Calu3 (cell line): Measurements from ENCODE around the gene ENPP7. TPM values are rescaled to one million over a fixed set of nuclear protein-coding genes. Genes with fewer than 3 reads are reported as not detected.

Experiments used
- BruUV-seq: library from RNA; stranded (reverse); fragments of 400-500 nt; replicated peaks from 2 replicates; lab custom pipeline; 2021; lab: Mats Ljungman, UMichigan
- CTCF ChIA-PET: fragments of 300-600 bp; sonication (Branson Sonifier 250); formaldehyde crosslinking; loops from one replicate; lab custom pipeline; 2022; ENCODE audit warnings: antibody characterized with exemption; lab: Charles Lee
- DNase-seq: peaks from one replicate; pipeline ENCODE4 v3.0.0; 2022
- H3K27ac Mint-ChIP-seq: one replicate; pipeline ENCODE4 v1.8.0; 2022; ENCODE audit warnings: mixed read lengths; ENCODE audit not compliant: unreplicated experiment
- H3K27me3 Mint-ChIP-seq: one replicate; pipeline ENCODE4 v1.8.0; 2022; ENCODE audit warnings: mixed read lengths; ENCODE audit not compliant: unreplicated experiment
- H3K36me3 Mint-ChIP-seq: one replicate; pipeline ENCODE4 v1.8.0; 2022; ENCODE audit warnings: mild to moderate bottlenecking, moderate library complexity, mixed read lengths; ENCODE audit not compliant: insufficient read depth, unreplicated experiment
- H3K4me1 Mint-ChIP-seq: one replicate; pipeline ENCODE4 v1.8.0; 2022; ENCODE audit warnings: mild to moderate bottlenecking, low read depth, mixed read lengths; ENCODE audit not compliant: unreplicated experiment
- H3K4me3 Mint-ChIP-seq: one replicate; pipeline ENCODE4 v1.8.0; 2022; ENCODE audit warnings: mild to moderate bottlenecking, low read depth, moderate library complexity, mixed read lengths; ENCODE audit not compliant: unreplicated experiment
- H3K9me3 Mint-ChIP-seq: one replicate; pipeline ENCODE4 v1.8.0; 2022; ENCODE audit warnings: low read depth, mixed read lengths; ENCODE audit not compliant: unreplicated experiment
- intact Hi-C: fragments of 100-400 bp; cut with micrococcal nuclease; formaldehyde crosslinking; loops from one replicate; pipeline ENCODE4 v1.10.0; 2022; ENCODE audit not compliant: unreplicated experiment
- total RNA-seq: library from RNA; stranded (reverse); gene quantifications from 2 replicates; pipeline ENCODE4 v1.2.3, GENCODE V29; 2022
- TF ChIP-seq, protein P1 (sequence below): fragments of 200-600 bp; IDR thresholded peaks from one replicate; pipeline ENCODE4 v1.8.0; 2022; ENCODE audit warnings: antibody characterized with exemption; ENCODE audit not compliant: unreplicated experiment

ENPP7 gene
- total RNA-seq, 1 experiment from 2014 or later, result not detected

DNA sequence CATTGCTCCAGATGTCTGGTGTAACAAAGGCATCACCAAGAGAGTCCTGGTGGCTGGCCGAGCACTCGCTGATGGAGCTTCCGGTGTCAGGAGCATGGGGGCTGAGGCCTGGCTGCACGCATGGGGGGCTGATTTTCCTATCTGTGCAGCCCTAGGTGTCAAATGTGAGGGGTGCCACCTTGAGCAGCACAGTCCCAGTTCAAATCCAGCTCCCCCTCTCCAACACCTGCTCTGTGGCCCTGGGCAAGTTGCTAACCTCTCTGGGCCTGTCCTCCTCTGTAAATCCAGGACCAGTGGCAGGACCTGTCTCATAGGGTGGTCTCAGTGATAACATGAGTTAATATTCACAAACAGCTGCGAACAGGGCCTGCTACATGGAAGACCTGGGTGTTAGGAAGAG lies 12.9 kb downstream of the ENPP7 start:
- Mint-ChIP-seq H3K9me3 (no peaks in the 10 kb centered on the region), H3K27ac (no peak overlapping the region), H3K27me3 (no peaks in the 10 kb centered on the region), H3K4me3 (no peak overlapping the region), H3K36me3 (peaks cover 16% of the 10 kb centered on the region), H3K4me1 (peaks cover 32% of the 10 kb centered on the region)
- DNase-seq, result no peak
- CTCF ChIA-PET, result interaction anchor here (0.6 kb wide), 1 partner anchor 96 kb away, joined by 4 read pairs; the partner anchor contains the start of gene CBX4
- intact Hi-C loops, result loop anchor here (5.0 kb wide), 1 partner anchor 34 kb away; the partner anchor contains the start of gene CBX2
- TF ChIP-seq, protein P1, sequence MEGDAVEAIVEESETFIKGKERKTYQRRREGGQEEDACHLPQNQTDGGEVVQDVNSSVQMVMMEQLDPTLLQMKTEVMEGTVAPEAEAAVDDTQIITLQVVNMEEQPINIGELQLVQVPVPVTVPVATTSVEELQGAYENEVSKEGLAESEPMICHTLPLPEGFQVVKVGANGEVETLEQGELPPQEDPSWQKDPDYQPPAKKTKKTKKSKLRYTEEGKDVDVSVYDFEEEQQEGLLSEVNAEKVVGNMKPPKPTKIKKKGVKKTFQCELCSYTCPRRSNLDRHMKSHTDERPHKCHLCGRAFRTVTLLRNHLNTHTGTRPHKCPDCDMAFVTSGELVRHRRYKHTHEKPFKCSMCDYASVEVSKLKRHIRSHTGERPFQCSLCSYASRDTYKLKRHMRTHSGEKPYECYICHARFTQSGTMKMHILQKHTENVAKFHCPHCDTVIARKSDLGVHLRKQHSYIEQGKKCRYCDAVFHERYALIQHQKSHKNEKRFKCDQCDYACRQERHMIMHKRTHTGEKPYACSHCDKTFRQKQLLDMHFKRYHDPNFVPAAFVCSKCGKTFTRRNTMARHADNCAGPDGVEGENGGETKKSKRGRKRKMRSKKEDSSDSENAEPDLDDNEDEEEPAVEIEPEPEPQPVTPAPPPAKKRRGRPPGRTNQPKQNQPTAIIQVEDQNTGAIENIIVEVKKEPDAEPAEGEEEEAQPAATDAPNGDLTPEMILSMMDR, result no peak
- no TSS peak for BruUV-seq

DNA sequence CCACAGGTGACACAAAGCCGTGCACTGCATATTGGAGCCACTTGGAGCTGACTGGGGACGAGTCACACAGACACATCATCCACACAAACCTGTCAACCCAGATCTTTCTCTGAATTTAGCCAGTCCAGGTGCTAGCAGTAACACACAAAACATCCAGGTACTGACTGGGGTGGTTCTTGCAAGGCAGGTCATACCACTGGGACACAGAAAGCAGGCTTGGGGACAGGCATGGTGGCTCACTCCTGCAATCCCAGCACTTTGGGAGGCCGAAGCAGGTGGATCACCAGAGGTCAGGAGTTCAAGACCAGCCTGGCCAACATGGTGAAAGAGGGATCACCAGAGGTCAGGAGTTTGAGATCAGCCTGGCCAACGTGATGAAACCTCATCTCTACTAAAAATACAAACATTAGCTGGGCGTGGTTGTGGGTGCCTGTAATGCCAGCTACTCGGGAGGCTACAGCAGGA lies 14.9 kb downstream of the ENPP7 start:
- TF ChIP-seq, protein P1, result no peak
- no peaks in the 10 kb centered on the region for H3K27me3 Mint-ChIP-seq
- BruUV-seq, result no TSS peak
- H3K4me3 Mint-ChIP-seq, result no peak overlapping the region
- no peaks in the 10 kb centered on the region for H3K9me3 Mint-ChIP-seq
- CTCF ChIA-PET, result interaction anchor here (0.7 to 1.2 kb wide), 4 partner anchors 27 to 243 kb away, joined by 3 to 9 read pairs (median 4); no protein-coding TSS in a partner anchor
- DNase-seq, result no peak
- peaks cover 6% of the 10 kb centered on the region for H3K36me3 Mint-ChIP-seq
- peaks cover 12% of the 10 kb centered on the region for H3K4me1 Mint-ChIP-seq
- no peak overlapping the region for H3K27ac Mint-ChIP-seq
- intact Hi-C loops, result no loop called here

DNA sequence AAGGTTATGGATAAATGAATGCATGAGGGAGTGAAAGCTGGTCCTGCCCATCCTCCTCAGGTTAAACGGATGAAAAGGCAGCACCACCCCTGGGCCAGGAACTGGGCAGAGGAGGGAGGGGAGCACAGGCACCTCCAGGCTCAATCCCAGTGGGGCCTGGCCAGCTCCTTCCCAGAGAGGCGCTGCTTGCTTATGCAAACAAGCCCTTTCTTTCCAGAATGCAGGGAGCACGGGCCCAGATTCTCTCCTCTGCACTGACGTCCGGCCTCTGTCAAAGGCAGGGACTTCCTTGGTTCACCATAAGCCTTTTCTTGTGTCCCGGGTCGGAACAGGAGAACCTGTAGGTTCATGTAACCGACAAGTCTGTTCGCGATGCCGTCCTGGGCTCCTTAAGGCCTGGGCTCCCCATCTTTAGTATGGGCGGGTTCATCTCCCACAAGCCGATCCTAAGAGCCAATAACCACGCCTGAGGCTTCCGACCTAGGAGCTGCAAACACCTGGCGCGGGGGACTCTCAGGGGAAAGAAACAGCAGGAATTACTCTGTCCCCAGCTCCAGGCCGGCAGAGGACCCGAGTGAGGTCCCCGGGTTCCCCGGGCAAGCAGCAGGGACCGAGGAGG lies 16.3 kb downstream of the ENPP7 start:
- no TSS peak for BruUV-seq
- no peak overlapping the region for H3K27ac Mint-ChIP-seq
- H3K4me3 Mint-ChIP-seq, result no peak overlapping the region
- peaks cover 16% of the 10 kb centered on the region for H3K4me1 Mint-ChIP-seq
- no peaks in the 10 kb centered on the region for H3K27me3 Mint-ChIP-seq
- no peaks in the 10 kb centered on the region for H3K9me3 Mint-ChIP-seq
- CTCF ChIA-PET, result no interaction called here
- intact Hi-C loops, result no loop called here
- peaks cover 6% of the 10 kb centered on the region for H3K36me3 Mint-ChIP-seq
- no peak for DNase-seq
- TF ChIP-seq, protein P1, result no peak

DNA sequence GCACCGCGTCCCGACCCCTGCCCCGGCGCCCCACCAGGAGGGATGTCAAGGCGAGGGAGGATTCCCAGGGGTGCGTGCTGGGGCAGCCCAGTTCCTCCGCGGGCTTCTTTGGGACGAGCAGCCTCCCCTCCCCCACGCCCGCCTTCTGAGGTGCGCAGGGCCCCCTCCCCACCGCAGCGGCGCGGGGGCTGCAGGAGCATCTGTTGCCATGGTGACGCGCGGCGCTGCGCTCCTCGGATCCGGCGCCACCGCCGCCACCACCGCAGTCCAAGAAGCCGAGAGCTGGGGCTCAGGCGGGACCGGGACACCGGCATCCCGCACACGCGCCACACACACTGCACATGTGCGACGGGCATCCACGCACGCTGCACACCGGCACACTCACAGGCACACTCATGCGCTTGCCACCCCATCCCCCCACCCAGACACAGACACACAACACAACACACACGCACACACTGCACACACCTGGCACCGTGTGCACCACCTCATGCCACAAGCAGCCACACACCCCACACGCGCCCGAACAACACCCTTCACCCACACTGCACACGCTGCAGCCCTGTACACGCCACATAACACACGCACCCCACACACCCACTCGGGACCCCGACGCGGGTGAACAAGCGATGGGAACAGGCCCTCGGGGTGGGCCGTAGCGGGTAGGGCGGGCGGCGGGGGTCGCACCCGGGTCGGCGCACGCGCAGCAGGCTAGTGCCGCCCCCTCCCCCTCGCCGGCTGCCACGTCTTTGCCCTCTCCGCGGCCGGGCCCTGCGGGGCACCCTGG lies 17.0 kb downstream of the ENPP7 start:
- peaks cover 16% of the 10 kb centered on the region for H3K4me1 Mint-ChIP-seq
- peaks cover 4% of the 10 kb centered on the region for H3K36me3 Mint-ChIP-seq
- no peak overlapping the region for H3K27ac Mint-ChIP-seq
- DNase-seq, result no peak
- intact Hi-C loops, result no loop called here
- no peak overlapping the region for H3K4me3 Mint-ChIP-seq
- CTCF ChIA-PET, result no interaction called here
- H3K27me3 Mint-ChIP-seq, result no peaks in the 10 kb centered on the region
- no peaks in the 10 kb centered on the region for H3K9me3 Mint-ChIP-seq
- TF ChIP-seq, protein P1, result no peak
- BruUV-seq, result no TSS peak
